Inferior parietal cortex (tissue), 1 donor: ENCODE measurements around the gene ABL1.
"Not testable (repeated sequence)": the region's sequence is repeated elsewhere in the genome, so short reads cannot be mapped to it uniquely, and the experiment has no call there.

ENCODE experiments used
- DNase-seq: peaks from one replicate; pipeline ENCODE4 v3.0.0-alpha.2; 2016; ENCODE audit errors: extremely low spot score

ABL1 gene

DNA sequence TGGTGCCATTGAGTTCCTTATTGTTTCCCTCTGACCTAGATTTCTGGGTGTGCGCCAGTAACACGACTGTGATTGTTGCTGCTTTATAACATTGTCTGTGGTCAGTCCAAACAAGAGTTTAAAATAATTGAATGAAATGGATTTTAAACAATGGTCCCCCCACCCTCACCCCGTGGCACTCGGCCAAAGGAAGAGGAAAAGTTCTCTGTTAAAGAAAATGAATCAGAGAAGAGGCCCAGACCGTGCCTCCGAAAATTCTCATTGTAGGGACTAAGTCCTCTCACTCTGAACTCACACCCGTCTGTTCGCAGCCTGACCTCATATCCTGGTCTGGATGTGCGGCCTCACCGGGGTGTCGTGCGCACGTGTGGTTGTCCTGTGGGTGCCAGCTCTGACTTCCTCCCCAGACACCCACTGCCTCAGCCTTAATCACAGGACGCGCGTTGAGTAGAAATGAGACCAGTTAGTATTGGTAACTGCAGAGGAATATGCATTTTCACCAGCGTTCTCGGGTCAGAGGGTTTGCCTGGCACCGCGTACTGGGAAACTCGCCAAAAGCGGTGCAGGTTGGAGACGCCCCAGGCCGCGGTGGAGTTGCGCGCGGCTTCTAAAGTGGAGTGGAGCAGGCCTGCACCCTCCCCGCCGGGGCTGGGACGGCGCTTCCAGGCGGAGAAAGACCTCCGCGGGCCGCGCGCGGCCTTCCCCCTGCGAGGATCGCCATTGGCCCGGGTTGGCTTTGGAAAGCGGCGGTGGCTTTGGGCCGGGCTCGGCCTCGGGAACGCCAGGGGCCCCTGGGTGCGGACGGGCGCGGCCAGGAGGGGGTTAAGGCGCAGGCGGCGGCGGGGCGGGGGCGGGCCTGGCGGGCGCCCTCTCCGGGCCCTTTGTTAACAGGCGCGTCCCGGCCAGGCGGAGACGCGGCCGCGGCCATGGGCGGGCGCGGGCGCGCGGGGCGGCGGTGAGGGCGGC is at the start of gene ABL1:
Gene ABL1 (plus strand): TSS at position 884 of the 966 bp plus-strand sequence. CDS start 193 bp downstream, outside the sequence.
- peak; percentile 50 for DNase-seq

DNA sequence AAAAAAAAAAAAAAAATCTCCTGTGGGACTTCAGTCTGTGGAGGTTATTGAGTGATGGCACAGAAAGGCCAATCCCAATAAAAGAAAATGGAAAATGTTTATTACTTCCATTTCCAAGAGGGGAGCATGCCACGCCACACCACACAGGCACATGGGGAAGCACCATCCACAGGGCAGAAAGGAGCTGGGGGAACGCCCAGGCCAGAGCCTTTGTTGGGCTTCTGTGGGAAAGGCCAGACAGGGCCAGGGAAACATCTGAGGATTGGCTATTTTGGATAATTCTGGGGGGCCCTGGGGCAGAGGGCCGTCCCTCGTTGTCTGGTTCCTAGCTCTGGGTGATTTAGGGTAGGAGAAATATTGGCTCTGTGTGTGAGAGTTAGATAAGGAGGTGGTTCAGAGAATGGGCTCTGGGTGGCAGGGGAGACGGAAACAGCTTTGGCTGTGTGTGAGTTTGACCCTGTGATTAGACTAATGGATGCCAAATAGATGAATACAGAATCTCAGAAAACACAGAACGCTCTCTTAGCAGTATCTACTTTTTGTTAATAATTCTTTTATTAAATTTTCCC is 49.0 kb upstream of the ABL1 start:
- DNase-seq = no peak

DNA sequence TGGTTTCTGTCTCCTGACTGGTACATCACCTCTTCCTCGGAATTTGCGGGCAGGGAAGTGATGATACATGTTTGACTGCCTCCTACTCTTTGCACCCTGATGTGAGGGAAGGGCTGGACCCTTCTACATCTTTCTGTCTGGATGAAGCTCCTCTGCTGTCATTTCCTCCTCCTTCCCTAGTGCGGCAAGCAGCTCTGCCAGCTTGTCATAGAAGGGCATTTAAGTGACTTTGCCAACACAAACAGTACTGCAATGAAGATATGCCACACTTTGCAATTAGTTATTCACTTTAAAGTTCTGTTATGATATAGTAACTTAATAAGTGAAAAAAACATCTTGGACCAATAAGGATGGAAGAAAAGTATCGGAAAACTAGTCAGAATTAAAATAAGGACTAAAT is 48.5 kb upstream of the ABL1 start:
- DNase-seq = no peak

DNA sequence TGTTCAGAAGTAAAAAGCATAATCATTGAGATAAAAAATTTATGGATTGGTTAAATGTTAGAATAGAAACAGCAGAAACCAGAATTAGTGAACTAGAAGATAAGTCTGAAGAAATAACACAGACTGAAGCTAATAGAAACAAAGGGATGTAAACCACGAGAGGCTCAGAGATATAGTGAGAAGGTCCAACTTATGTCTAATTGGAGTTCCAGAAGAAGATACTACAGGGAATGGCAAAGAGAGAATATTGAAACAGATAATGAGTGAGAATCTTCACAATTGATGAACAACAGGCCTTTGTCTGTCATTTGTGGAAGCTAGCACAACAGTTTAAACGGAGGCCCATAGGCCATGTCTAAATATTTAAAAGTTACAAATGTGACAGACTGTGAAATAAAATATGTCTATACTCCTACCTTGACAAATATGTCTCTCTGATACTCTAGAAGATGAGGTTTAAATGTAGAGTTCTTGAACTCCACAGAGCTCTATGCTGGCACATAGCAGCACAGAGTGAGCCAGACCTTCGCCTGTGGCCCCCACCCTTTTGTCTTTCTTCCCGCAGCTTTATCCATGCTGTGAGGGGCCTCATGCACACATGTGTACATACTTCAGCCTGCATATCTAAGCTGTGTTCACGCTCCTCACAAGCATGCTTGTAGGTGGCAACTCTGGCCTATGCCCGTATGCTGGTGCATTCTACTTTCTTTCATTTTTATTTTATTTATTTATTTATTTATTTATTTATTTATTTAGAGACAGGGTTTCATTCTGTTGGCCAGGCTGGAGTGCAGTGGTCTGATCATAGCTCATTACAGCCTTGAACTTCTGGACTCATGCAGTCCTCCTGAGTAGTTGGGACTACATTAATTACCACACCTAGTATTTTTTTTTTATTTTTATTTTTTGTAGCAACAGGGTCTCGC is 45.0 kb upstream of the ABL1 start:
- no peak for DNase-seq

DNA sequence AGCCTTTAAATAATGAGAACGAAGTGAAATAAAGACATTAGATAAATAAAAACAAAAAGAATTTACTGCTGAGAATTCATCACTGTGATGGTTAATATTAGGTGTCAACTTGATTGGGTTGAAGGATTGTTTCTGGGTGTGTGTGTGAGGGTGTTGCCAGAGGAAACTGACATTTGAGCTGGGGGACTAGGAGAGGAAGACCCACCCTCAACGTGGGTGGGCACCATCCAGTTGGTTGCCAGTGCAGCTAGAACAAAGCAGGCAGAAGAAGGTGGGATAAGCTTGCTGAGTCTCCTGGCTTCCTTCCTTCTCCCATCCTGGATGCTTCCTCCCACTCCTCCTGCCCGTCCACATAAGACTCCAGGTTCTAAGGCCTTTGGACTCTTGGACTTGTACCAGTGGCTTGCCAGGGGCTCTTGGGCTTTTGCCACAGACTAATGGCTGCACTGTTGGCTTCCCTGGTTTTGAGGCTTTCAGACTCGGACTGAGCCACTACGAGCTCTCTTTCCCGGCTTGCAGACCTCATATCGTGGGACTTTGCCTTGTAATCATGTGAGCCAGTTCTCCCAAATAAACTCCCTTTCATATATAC is 43.7 kb upstream of the ABL1 start:
- DNase-seq = no peak

DNA sequence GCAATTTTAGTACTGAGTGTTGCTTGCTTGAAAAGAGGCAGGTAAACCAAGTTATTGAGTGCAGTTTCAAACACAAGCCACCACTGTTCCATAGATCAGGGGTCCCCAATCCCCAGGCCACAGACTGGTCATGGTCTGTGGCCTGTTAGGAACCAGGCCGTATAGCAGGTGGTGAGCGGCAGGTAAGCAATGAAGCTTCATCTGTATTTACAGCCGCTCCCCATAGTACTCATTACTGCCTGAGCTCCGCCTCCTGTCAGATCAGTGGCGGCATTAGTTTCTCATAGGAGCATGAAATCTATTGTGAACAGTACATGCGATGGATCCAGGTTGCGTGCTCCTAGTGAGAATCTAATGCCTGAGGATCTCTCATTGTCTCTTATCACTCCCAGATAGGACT is 41.5 kb upstream of the ABL1 start:
- no peak for DNase-seq

DNA sequence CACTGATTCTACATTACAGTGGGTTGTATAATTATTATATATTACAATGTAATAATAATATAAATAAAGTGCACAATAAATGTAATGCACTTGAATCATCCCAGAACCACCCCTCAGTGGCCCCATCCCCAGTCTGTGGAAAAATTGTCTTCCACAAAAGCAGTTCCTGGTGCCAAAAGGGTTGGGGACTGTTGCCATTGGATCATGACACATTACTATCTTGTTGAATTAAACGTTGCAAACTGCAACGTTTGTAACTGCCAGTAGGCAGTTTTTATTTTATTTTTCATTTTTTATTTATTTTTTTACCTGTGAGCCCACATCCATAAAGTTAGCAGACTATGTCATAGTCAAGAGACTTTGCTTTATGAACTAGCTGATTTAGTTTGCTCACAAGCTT is 41.0 kb upstream of the ABL1 start:
- DNase-seq = not testable (repeated sequence)

DNA sequence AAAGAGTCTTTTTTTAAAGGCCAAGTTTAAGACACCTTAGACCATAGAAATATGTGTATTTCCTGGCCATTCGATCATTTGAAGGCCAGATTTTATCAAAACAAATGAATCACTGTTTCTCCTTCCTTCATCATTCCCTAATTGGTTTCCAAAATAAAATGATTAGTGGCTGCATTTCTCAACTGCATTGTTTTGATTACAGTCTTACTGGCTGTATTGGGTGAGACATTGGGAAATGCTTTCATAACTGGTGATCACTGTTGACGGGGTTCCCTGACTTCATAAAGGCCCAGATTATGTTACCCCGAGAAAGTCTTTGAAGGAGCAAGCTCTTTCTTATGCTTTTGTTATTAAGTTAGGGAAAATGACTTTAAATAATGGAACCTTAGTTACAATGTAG is 40.6 kb upstream of the ABL1 start:
- not testable (repeated sequence) for DNase-seq

DNA sequence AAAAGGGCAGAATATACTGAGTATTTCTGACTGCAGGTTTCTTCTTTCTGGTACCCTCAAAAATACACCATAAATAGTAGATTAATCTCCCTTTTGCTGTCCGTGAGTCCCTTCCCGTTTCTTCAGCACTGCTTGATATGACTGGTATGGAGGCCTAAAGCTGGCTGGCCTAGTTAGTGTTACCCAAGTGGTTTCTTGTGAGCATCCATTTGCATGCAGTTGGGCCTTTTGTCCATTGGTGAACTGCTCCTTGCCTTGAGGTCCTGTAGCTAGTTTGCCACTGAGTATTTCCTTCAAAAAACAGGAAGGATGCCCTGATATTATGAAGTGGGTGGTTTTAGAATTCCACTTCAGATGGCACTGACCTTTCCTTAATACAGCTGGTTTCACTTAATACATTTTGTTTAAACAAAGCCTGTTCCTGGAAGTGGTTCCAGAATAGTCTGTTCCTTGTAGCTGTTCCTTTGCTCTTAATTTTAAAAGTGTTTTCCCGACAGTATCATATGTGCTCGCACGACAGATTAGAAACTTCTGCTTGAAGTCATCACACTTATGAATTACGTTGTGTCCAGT is 40.0 kb upstream of the ABL1 start:
- DNase-seq = no peak

DNA sequence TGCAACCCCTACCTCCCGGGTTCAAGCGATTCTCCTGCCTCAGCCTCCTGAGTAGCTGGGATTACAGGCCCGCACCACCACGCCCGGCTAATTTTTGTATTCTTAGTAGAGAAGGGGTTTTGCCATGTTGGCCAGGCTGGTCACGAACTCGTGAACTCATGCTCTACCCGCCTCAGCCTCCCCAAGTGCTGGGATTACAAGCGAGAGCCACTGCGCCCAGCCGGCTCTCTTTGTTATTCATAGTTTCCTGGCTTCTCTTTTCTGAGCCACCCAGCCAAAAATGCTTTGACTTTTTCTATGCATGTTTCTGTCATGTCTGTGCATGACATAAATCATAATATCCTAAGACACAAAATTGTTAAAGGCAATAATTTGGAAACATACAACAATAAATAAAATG is 31.9 kb upstream of the ABL1 start:
- DNase-seq = not testable (repeated sequence)

DNA sequence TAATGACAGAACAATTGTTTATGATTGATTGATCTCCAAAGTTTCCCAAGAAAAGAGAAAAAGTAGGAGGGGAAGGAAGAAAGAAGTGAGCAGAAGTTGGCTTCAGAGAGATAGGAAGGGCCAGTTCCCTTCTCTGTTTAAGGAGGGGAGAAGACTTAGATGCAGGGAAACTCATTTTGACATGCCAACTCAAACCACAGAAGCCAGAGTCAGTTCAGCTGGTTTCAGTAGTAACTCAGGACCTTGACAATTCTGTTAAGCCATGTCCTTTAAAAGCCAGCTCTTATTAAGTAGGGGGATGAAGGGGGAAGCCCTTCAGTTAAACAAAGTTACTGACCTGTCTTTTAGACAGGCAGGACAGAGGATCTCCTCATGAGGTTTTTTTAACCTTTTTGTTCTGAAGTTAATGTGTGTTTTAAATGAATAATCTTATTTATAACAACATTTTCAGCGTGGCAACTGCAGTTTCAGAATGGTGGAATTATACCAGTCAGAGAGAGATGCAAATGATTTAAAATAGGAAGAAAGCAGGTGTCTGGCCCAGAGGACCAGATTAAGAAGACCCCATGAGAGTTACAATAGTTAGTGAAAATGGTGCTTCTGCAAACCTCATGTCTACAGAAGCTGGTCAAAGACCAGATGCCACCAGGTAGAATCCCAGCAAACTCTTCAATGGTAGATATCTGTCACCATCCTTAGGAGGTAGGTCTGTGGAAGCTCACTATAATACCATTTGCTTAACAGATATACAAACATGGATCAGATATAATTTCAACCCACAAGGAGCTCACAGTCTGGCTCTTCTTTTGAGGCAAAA is 29.3 kb upstream of the ABL1 start:
- no peak for DNase-seq

DNA sequence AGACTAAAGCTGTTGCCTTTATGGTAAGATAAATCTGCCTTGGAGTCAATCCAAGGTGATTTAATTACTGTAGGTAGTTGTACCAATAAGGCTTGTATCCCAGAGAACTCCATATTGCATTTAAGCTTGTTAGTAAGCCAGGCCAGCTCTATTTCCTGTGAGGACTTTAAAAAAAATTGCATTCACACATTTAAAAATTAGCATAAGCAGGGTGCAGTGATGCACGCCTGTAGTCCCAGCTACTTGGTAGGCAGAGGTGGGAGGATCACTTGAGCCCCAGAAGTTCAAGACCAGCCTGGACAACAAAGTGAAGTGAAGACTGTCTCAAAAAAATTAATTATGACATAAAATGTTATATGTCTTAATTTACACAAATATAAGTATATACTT is 28.7 kb upstream of the ABL1 start:
- DNase-seq = no peak

DNA sequence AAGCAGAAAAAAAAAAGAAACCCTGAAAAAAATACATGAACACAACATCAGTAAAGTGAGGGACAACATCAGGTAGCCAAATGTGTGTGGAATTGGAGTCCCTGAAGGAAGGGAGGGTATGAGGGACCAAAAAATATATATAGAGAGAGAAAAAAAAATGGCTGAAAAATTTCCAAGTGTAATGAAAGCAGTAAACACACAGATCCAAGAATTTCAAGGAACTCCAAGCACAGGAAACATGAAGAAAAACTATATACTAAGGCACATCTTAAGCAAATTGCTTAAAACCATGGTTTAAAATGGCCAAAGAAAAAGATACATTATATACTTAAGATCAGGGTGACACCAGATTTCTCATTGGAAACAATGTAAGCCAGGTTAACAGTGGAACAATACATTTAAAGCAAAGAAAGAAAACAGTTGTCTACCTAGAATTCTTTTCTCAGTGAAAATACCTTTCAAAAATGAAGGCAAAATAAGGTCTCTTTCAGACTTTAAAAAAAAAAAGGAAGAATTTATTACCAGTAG is 24.4 kb upstream of the ABL1 start:
- no peak for DNase-seq

DNA sequence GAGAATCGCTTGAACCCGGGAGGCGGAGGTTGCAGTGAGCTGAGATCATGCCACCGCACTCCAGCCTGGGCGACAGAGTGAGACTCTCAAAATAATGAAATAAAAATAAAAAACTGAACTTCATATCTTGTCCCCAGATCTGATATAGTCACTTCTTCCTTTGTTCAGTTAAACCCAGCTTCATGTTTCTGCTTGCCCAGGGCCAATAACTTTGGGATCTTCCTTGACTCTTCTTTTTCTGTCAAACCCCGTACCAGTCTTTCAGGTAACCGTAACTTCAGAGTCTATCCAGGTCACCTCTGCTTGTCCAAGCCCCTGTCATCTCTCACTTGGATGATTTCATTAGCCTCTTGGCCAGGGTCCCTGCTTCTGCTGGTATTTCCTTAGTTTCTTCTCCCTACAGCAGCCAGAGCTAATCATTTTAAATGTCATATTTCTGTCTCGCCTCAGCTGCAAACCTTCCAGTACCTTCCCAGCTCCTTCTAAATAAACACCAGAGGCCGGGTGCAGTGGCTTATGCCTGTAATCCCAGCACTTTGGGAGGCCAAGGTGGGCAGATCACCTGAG is 19.7 kb upstream of the ABL1 start:
- no peak for DNase-seq

DNA sequence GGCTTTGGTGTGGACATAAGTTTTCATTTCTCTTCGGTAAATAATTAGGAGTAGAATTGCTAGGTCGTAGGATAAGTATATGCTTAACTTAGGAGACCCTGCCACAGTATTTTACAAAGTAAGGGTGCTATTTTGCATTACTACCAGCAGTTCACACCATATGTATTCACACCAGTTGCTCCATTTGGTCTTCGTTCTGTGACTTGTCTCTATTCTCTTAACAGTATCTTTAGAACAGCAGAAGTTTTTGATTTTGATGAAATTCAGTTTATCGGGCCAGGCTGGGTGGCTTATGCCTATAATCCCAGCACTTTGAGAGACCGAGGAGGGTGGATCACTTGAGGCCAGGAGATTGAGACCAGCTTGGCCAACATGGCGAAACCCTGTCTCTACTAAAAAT is 17.1 kb upstream of the ABL1 start:
- no peak for DNase-seq

DNA sequence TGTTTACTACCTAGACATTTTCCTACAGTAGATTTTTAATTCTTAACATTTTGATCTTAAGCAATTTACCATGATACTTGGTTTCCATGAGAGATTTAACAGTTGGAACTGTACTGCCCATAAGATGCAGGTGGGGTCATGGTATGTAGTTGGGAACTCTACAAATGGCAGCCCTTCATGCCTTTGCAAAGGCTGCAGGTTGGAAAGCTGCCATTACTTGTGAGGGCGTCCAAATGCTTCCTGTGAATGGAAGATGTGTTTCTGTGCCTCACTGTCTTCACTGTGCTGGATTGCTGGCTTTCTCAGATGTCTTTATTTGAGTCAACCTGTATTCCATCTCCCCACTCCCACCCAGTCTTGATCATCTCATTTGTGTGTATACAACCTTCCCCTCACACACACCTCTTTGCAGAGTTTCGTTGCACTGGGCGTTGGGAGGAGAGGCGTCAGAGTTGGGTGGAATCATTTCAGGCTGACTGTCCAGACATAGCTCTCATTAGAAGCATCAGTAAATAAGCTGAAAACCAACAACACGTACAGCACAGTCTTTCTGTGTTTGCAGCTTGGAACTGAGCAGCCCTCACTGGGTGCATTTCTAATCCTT is 14.8 kb upstream of the ABL1 start:
- no peak for DNase-seq

DNA sequence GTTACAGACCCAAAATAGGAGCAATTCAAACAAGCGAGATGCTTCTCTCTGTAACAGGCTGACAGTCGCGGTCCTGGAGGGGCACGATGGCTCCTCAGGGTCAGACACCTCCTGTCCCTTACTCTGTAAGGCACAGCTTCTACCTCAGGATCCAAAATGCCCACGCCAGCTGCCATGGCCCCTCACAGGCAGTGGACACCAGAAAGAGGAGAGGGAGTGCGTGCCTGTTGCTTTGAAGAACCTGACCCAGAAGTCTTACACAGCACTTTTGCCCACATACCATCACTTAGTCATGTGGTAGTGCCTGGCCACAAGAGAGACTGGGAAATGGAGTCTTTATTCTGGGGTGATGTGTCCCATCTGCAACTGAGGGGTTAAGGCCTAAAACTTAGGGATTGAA is 11.6 kb upstream of the ABL1 start:
- DNase-seq = no peak

DNA sequence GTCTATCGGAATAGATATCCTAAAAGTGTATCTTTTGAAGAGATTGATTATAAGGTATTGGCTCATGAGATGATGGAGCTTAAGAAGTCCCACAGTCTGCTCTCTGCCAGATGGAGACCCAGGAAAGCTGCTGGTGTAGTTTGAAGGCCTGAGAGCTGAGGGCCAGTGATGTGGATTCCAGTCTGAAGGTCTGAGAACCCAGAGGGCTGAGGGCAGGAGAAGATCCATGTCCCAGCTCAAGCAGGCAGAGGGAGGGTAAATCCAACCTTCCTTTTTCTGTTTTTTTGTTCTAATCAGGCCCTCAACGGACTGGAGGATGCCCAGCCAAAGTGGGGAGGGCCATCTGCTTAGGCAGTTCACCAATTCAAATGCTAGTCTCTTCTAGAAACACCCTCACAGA is 11.0 kb upstream of the ABL1 start:
- no peak for DNase-seq

DNA sequence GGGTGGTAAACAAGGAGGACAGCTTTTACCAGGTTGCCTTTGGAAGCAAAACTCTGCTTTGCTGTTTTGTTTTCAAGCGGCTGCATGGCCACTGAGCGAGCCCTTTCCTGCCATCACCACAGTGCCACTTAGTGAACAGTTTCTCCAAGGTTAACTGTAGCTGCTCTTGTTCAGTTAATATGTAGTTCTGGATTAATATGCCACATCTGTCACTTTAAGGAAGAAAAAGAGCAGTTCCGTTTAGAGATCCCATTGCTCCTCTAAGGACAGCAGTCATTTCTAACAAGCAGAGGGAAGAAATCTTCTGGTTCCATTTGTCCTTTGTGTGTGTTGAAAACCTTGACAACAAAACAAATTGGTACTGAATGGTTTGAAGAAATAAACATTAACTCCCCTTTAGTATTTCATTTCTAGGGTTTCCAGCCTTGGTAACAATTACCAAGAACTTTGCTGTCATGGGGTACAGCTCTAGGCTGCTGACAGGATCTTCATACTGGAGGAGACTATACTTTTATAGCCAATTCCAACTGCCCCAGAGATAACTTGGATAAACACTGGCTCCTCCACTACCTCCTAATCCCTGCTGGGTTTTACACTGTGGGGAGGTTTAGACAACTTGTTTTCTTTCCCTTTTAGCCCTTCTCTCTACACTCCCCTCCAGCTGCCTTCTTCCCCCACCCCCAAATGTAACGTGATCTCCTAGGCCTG is 10.3 kb upstream of the ABL1 start:
- no peak for DNase-seq
